ENCODE results near the gene FTCD. TPM values are rescaled to one million over a fixed set of nuclear protein-coding genes. Genes with fewer than 3 reads are reported as not detected.
A peak's percentile ranks its signal among the peaks of the same experiment; 100 is the strongest.

FTCD gene
- total and polyA plus RNA-seq, 2 of the 8 experiments (the other 6 are each of a cell fraction or from before 2014, with no cell fraction given) = 3.3 to 4.9 TPM

- no peak overlapping the region for H2BK20ac ChIP-seq (ENCODE audit: low read length)
- H3K27me3 ChIP-seq (replicated peaks in 1 of 4; ENCODE audit: control insufficient read depth in 3 of 4, extremely low read depth in 1 of 4, insufficient read depth in 3 of 4, low read length in 3 of 4) = no peaks in the 10 kb centered on the region
- no peak overlapping the region for H2AFZ ChIP-seq (ENCODE audit: low read length)
- peaks cover 0 to 7% (median 0%) of the 10 kb centered on the region in 4 experiments; a peak in 2 of 7 replicates for H3K4me1 ChIP-seq (replicated peaks in 1 of 4; ENCODE audit: control insufficient read depth in 3 of 4, insufficient read depth in 4 of 4, low read length in 3 of 4)
- H3K79me2 ChIP-seq (ENCODE audit: control insufficient read depth in 1 of 2, insufficient read depth in 2 of 2, low read length in 2 of 2) = no peaks in the 10 kb centered on the region
- H3K9me3 ChIP-seq (ENCODE audit: insufficient read depth in 2 of 2, low read depth in 1 of 2, low read length in 1 of 2) = no peaks in the 10 kb centered on the region; a peak in 1 of 4 replicates
- H2BK5ac ChIP-seq (ENCODE audit: low read depth, low read length) = no peak overlapping the region
- H4K8ac ChIP-seq (ENCODE audit: extremely low read depth, insufficient read depth, low read length) = peak overlapping the region; percentile 39
- FAIRE-seq (no peak), DNase-seq (ENCODE audit: low read depth in 1 of 2, low spot score in 2 of 2) (no peak)
- H2BK12ac ChIP-seq (ENCODE audit: low read depth, low read length) = no peak overlapping the region
- H4K20me1 ChIP-seq (replicated peaks in 1 of 2; ENCODE audit: control insufficient read depth in 1 of 2, insufficient read depth in 2 of 2, low read length in 2 of 2) = peaks cover 0 to 8% of the 10 kb centered on the region in 2 experiments
- no peak overlapping the region for H3K14ac ChIP-seq (ENCODE audit: insufficient read length)
- H3K27ac ChIP-seq (ENCODE audit: low read depth, low read length) = no peak overlapping the region
- WGBS, 2 experiments (ENCODE audit: extremely low coverage in 1 of 2, insufficient coverage in 1 of 2, insufficient read length in 1 of 2, insufficient replicate concordance in 2 of 2, low coverage in 1 of 2, low lambda C conversion rate in 2 of 2, missing lambda C conversion rate in 1 of 2) = 93% methylated on average over 35 of the region's 45 CpGs; no CpG with 5 or more reads in 1 of the 2 experiments
- H2BK120ac ChIP-seq (replicated peaks; ENCODE audit: low read depth, low read length) = no peak overlapping the region
- H4K91ac ChIP-seq (replicated peaks; ENCODE audit: insufficient read length, low read length) = no peak overlapping the region
- ChIA-PET CTCF (ENCODE audit: partially characterized antibody) (interaction anchor here (0.6 to 1.9 kb wide), 10 partner anchors 8 to 159 kb away, joined by 3 to 19 read pairs (median 4); no protein-coding TSS in a partner anchor), POLR2A (ENCODE audit: partially characterized antibody) (interaction anchor here (1.2 to 1.3 kb wide), 3 partner anchors 10 to 146 kb away, joined by 3 to 4 read pairs (median 4); no protein-coding TSS in a partner anchor)
- H4K5ac ChIP-seq (ENCODE audit: insufficient read length, low read depth, low read length) = no peak overlapping the region
- no peak overlapping the region for H3K18ac ChIP-seq (ENCODE audit: extremely low read depth, low read length)
- H2AK5ac ChIP-seq (ENCODE audit: low read depth, low read length) = no peak overlapping the region
- no peak overlapping the region for H3K4ac ChIP-seq (replicated peaks; ENCODE audit: insufficient read length, low read depth, low read length)
- H3K56ac ChIP-seq (replicated peaks; ENCODE audit: insufficient read length, low read depth, low read length) = no peak overlapping the region
- H3K79me1 ChIP-seq (ENCODE audit: low read depth, low read length) = no peaks in the 10 kb centered on the region
- H3K9ac ChIP-seq (replicated peaks in 1 of 4; ENCODE audit: extremely low read depth in 1 of 4, low read depth in 3 of 4, low read length in 3 of 4) = no peak overlapping the region
- H3K36me3 ChIP-seq (ENCODE audit: control insufficient read depth in 2 of 4, insufficient read depth in 4 of 4, low read length in 3 of 4) = peaks cover 2 to 17% (median 3%) of the 10 kb centered on the region in 4 experiments; a peak in 4 of 8 replicates
- H3K23me2 ChIP-seq (ENCODE audit: low read depth, low read length) = peaks cover 1% of the 10 kb centered on the region; the same call in 1 of the 2 replicates
- no peak overlapping the region for H3K4me2 ChIP-seq (ENCODE audit: insufficient read depth in 1 of 2, low read depth in 2 of 2, low read length in 2 of 2)
- no peak overlapping the region for H3K23ac ChIP-seq (ENCODE audit: insufficient read length)
- no peak overlapping the region for H3K4me3 ChIP-seq (ENCODE audit: extremely low read depth in 1 of 4, insufficient read depth in 2 of 4, low read depth in 3 of 4, low read length in 4 of 4)
- no peak overlapping the region for H2BK15ac ChIP-seq (ENCODE audit: low read length)
- TF ChIP-seq E2F6 (IDR thresholded peaks at IDR 0.05) (no peak), ASH2L (IDR thresholded peaks at IDR 0.05; ENCODE audit: low read length) (no peak), SUZ12 (IDR thresholded peaks at IDR 0.05; ENCODE audit: low read length) (no peak), EZH2 (IDR thresholded peaks at IDR 0.05; ENCODE audit: low read depth, low read length, severe bottlenecking) (no peak), CEBPB (IDR thresholded peaks at IDR 0.05; ENCODE audit: low read depth, low read length) (no peak), CHD1 (IDR thresholded peaks at IDR 0.05; ENCODE audit: low read depth, low read length) (no peak), ATF2 (IDR thresholded peaks at IDR 0.05; ENCODE audit: low read length) (no peak)
Observed at GRCh38 chr21:46128933-46129571, 26.3 kb downstream of the FTCD start.

Measured in H1 (cell line).